Measurements from ENCODE around the gene ITGB2.

The ITGB2 gene

GRCh38 chr21:44920694-44921604 lies at the start of gene ITGB2:
Gene ITGB2 (minus strand): TSS chr21:44920899. CDS start chr21:44910782, 10,117 bp downstream.
- DNase-seq (ENCODE audit: low read depth), result no peak

- DNase-seq (ENCODE audit: low read depth), result no peak
Observed at GRCh38 chr21:44969931-44970755, 49.4 kb upstream of the ITGB2 start.

GRCh38 chr21:44969066-44969670 lies 48.5 kb upstream of the ITGB2 start:
- no peak for DNase-seq (ENCODE audit: low read depth)

- no peak for DNase-seq (ENCODE audit: low read depth)
Observed at GRCh38 chr21:44967082-44968047, 46.7 kb upstream of the ITGB2 start.

GRCh38 chr21:44966135-44967081 lies 45.7 kb upstream of the ITGB2 start:
- DNase-seq (ENCODE audit: low read depth), result no peak

- peak; percentile 22 for DNase-seq (ENCODE audit: low read depth)
Observed at GRCh38 chr21:44965251-44966022, 44.7 kb upstream of the ITGB2 start.

GRCh38 chr21:44964381-44964780 lies 43.7 kb upstream of the ITGB2 start:
- DNase-seq (ENCODE audit: low read depth), result no peak

GRCh38 chr21:44962403-44962966 lies 41.8 kb upstream of the ITGB2 start:
- DNase-seq (ENCODE audit: low read depth), result no peak

GRCh38 chr21:44960141-44961092 lies 39.7 kb upstream of the ITGB2 start:
- no peak for DNase-seq (ENCODE audit: low read depth)

- no peak for DNase-seq (ENCODE audit: low read depth)
Observed at GRCh38 chr21:44959376-44960091, 38.8 kb upstream of the ITGB2 start.

- DNase-seq (ENCODE audit: low read depth), result no peak
Observed at GRCh38 chr21:44958471-44959191, 37.9 kb upstream of the ITGB2 start.

GRCh38 chr21:44957901-44958451 lies 37.3 kb upstream of the ITGB2 start:
- DNase-seq (ENCODE audit: low read depth), result no peak

GRCh38 chr21:44957047-44957831 lies 36.5 kb upstream of the ITGB2 start:
- no peak for DNase-seq (ENCODE audit: low read depth)

GRCh38 chr21:44956356-44957046 lies 35.8 kb upstream of the ITGB2 start:
- no peak for DNase-seq (ENCODE audit: low read depth)

- no peak for DNase-seq (ENCODE audit: low read depth)
Observed at GRCh38 chr21:44955798-44956175, 35.1 kb upstream of the ITGB2 start.

Data from activated T-cell treated with anti-CD3 and anti-CD28 coated beads for 24 hours (primary cell).